Stimulated activated CD4-positive, alpha-beta T cell treated with anti-CD3 and anti-CD28 coated beads, Interleukin-15, amount 100 ng/mL, for 1 hour (primary cell): Measurements from ENCODE around the gene CDH5.

Experiments used
- DNase-seq, 2 donors: peaks; one replicate each; pipeline ENCODE4 v3.0.0-alpha.2; 2020; ENCODE audit warnings: low read depth in 1 of 2, low spot score in 1 of 2

CDH5 gene

DNA sequence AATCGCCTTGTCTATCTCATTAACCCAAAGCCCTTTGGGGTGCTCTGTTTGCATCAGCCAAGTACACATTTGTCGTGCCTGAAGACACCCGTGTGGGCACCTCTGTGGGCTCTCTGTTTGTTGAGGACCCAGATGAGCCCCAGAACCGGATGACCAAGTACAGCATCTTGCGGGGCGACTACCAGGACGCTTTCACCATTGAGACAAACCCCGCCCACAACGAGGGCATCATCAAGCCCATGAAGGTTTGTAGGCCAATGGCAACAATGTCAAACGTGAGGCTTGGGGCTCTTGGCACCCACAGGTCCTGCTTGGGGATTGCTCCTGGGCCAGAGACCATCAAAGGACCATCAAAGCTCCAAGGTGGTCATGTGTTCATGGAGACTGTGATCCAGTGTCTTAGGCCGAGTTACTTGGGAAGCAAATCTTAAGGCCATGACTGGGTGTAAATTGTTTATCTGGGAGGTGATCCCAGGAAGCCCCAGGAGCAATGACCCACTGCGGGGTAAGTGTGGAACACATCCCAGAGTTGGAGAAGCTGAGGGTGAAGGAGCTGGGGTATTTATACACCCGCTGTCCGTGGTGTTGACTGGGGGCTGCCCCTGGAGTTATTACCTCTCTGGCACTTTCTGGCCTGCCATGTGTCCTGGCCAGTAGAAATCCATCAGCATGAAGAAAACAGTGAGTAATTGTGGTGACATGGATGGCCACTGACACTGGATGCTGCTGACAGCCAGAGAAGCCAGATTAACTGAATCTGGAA, 24.0 kb downstream of the CDH5 start:
- no peak for DNase-seq

GRCh38 chr16:66391726-66392670, 25.5 kb downstream of the CDH5 start:
- DNase-seq = no peak

DNA sequence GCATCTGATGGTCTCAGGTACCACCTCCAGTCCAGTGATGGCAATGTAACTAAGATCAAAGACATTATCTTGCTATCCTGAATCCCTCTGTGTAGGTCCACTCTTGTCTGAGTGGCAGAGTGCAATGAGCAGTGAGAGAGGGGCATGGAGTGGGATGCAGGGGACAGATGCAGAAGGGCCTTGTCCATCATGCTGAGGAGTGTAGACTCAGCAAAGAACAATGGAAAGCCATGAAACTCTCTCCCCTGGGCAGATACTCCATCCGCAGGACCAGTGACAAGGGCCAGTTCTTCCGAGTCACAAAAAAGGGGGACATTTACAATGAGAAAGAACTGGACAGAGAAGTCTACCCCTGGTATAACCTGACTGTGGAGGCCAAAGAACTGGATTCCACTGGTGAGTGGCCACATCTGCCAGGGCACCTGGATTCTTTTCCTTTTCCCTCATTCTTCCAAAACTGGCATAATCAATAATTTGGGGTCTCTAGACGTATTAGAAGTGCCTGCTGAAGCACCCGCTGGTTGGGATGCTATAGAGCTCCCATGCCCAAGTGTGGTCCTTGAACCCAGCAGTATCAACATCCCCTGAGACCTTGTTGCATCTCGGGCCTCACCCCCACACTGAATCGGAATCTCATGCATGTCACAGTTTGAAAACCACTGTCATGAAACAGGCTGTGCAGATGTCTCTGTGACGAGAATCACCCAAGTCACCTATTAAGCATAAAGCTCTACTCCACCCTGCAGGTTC, 29.5 kb downstream of the CDH5 start:
- no peak for DNase-seq

GRCh38 chr16:66397736-66398433, 31.4 kb downstream of the CDH5 start:
- DNase-seq = no peak

DNA sequence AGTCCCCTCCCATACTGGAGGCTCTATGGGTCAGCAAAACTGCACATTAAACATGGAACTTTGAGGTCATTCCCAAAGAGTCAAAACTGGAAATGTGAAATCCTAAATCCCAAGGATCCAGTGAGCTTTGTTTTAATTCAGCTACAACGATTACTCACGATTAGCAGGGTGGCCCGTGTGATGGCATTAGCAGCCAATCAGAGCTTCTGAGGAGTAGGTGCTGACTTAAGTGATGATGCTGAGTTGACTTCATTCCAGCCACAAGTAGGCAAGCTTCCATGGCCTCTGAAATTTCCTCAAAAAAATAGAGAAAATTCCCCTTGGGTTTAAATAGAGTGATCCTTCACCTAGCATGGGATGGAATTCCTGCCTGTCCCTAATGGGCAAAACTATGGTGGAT, 32.5 kb downstream of the CDH5 start:
- DNase-seq = no peak

- DNase-seq = no peak
These were observed 33.4 kb downstream of the CDH5 start for GRCh38 chr16:66399930-66400329.

DNA sequence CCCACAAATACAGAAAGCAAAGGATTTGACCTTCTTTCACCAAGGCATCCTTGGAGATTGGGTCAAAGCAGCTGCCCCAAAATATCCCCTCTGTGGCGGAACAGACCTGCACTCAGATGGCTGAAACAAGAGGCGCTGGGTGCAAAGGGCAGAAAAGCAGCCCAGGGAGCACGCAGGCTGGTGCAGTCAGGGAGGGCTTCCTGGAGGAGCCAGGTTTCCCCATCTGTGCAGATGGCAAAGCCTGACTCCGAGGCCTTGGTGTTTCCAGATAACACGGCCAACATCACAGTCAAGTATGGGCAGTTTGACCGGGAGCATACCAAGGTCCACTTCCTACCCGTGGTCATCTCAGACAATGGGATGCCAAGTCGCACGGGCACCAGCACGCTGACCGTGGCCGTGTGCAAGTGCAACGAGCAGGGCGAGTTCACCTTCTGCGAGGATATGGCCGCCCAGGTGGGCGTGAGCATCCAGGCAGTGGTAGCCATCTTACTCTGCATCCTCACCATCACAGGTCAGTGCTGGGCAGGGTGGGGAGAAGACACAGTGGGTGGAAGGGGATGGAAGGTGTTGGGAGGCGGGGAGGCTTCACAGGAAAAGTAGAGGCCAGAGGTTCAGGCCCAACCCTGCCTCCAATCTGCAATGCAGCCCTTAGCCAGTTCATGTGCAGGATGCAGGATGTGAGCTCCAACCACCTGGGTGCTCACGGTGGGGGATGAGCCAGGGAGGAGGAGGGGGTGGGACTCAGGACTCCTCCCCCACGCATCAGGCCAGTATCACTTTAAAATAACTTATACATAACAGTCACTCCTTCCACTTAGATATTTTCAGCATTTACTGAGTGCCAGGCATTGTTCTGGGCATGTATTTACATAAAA, 34.3 kb downstream of the CDH5 start:
- DNase-seq = no peak

DNA sequence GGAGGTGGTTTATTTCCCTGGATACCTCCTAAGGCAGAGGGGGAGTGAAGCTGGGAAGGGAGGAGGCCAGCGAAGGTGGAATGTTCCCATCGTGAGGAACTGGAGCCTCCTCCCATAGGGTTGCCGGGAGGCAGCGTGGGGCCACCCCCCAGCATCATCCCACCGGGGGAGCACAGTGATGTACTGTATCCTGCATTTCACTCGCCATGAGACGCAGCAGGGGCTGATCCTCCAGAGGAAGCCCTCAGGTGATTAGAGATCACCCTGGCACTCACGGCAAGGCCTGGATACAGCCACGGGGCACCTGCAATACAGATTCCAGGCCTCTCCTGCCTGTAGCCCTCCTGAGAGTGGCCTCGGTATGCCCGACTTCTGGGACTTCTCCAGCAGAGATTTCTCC, 35.1 kb downstream of the CDH5 start:
- no peak for DNase-seq

DNA sequence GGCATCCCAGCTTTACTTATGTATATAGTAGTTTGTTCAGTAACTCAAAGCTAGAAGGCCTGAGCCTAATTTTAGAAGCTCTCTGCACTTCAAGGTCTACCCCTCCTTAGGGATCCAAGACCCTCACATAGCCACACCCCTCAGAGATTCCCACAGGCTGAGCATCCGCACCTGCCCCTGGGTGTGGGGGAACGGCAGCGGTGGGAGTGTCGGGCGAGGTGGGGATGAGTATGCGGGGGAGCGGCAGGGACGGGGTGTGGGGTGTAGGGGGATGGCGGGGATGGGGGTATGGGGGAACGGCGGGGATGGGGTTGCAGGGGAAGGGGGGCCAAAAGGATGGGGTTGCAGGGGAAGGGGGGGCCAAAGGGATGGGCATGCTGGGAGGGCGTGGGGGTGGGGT, 35.7 kb downstream of the CDH5 start:
- no peak for DNase-seq

DNA sequence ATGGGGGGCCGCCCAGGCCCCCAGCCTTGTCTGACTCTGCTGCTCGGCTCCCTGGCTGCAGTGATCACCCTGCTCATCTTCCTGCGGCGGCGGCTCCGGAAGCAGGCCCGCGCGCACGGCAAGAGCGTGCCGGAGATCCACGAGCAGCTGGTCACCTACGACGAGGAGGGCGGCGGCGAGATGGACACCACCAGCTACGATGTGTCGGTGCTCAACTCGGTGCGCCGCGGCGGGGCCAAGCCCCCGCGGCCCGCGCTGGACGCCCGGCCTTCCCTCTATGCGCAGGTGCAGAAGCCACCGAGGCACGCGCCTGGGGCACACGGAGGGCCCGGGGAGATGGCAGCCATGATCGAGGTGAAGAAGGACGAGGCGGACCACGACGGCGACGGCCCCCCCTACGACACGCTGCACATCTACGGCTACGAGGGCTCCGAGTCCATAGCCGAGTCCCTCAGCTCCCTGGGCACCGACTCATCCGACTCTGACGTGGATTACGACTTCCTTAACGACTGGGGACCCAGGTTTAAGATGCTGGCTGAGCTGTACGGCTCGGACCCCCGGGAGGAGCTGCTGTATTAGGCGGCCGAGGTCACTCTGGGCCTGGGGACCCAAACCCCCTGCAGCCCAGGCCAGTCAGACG, 36.2 kb downstream of the CDH5 start:
- no peak for DNase-seq

DNA sequence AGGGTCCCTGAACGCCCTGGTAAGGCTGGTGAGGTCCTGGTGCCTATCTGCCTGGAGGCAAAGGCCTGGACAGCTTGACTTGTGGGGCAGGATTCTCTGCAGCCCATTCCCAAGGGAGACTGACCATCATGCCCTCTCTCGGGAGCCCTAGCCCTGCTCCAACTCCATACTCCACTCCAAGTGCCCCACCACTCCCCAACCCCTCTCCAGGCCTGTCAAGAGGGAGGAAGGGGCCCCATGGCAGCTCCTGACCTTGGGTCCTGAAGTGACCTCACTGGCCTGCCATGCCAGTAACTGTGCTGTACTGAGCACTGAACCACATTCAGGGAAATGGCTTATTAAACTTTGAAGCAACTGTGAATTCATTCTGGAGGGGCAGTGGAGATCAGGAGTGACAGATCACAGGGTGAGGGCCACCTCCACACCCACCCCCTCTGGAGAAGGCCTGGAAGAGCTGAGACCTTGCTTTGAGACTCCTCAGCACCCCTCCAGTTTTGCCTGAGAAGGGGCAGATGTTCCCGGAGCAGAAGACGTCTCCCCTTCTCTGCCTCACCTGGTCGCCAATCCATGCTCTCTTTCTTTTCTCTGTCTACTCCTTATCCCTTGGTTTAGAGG, 37.1 kb downstream of the CDH5 start:
- DNase-seq = no peak

DNA sequence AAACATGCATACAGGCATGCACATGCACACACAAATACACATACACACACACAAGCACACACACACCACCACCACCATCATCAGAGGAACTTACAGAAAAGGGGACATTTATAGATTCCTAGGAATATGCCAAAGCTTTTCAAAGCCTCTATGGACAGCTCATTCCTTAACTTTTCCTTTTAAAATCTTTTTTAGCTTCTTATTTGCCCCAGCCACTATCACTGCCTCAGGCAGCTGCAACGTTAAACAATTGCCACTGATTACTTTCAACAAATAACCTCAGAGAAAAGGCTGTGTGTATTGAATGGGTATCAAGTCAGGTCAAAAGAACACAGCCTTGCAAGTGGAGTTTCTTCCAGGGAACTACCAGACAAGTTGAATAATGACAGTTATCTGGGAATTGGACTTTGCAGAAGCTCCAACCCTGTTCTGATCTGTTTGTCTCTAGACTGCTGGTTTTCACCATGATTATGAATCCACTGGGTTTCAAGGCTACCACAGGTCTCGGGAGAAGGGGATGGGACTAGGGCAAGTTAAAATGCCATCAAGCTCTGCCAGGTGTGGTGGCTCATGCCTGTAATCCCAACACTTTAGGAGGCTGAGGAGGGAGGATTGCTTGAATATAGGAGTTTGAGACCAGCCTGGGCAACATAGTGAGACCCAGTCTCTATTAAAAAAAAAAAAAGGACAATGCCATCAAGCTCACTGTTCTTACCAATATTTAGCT, 38.7 kb downstream of the CDH5 start:
- DNase-seq = no peak

DNA sequence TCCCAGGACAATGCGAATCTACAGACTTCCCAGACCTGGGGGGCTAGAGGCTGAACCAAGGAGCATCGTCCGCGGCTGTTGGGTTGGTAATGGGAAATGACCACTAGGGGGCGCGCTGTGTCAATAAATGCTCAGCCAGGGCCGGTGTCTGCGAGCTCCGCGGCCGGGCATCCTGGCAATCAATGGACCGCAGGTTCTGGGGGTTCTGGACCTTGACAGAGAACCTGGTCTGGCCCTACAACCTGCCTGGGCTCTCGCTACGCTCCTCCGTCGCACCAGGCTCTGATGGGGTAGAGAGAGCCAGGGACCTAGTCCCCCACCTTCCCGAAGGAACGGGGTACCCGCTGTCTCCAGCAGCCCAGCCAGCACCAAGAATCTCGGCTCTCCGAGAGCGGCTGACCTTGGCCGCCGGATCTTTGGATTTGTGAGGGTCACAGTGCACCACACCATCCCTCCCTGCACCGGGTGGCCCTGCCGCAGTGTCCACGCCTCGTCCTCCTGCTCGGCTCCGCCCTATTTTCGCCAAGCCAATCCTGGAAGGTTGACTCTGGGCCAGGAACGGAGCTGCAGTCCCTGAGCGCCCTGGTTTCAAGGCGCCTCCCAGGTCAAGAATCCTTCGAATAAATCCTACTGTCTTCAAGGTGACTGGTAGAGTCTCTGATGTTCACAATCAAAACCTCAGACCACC, 40.2 kb downstream of the CDH5 start:
- DNase-seq = peak; percentile 78 to 80

- no peak for DNase-seq
These were observed 41.9 kb downstream of the CDH5 start for GRCh38 chr16:66408163-66409048.

DNA sequence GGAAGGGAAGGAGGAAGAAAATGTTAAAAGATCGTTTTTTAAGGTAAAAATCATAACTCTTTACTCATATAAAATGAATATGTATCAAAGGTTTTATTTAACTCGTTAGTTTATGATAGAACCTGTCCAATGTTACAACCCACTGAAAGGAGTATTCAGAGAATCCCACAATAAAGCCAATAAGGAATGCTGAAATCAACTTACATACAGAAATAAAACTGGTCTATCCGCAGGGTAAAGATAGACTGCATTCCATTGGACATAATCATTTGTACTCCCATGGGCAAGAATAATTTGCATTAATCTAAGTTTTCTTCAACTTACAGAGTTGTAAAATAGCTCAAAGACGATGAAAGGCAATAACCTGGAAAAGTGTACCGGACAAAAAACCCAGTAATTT, 42.7 kb downstream of the CDH5 start:
- no peak for DNase-seq

DNA sequence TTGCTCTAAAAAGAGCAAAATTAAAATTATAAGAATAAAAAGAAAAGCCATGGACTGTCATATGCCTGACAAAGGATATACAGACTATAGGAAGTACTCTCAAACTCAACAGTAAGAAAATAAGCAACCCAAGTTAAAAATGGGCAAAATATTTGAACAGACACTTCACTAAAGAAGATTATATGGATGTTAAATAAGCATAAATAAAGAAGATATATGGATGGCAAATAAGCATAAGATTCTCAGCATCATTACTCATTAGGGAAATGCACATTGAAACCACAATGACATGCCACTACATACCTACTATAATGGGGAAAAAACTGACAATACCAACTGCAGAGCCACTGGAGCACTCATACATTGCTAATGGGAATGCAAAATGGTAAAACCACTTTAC, 45.7 kb downstream of the CDH5 start:
- DNase-seq = no peak

- DNase-seq = no peak
These were observed 48.4 kb downstream of the CDH5 start for GRCh38 chr16:66414891-66415290.
